CD14-positive monocyte (primary cell): ENCODE results near the gene TTC23. TPM values are rescaled to one million over a fixed set of nuclear protein-coding genes. Genes with fewer than 3 reads are reported as not detected.

Experiments used
- DNase-seq, 3 donors: peaks; one replicate each; pipeline ENCODE4 v3.0.0-alpha.2; 2011 to 2022
- H2AFZ ChIP-seq: 2 replicates; pipeline ENCODE4 v1.6.0; 2012; ENCODE audit warnings: mild to moderate bottlenecking, low read depth, low read length, inconsistent platforms; ENCODE audit not compliant: insufficient read depth, poor library complexity, severe bottlenecking
- H3K27ac ChIP-seq, 2 donors: 1 replicate in 1 of 2; 2 replicates in 1 of 2; pipeline ENCODE4 v1.5.1; 2012 to 2013; ENCODE audit warnings: low read length in 2 of 2, control low read depth in 1 of 2, inconsistent platforms in 1 of 2, low read depth in 1 of 2, mild to moderate bottlenecking in 1 of 2
- H3K27me3 ChIP-seq, 2 donors: one replicate each; pipeline versions ENCODE4 v1.6.0 to v1.6.1; 2011 to 2013; ENCODE audit warnings: low read length in 2 of 2; ENCODE audit not compliant: control insufficient read depth in 2 of 2, insufficient read depth in 2 of 2
- H3K36me3 ChIP-seq, 2 donors: replicated peaks in 1 of 2; 1 replicate in 1 of 2; 2 replicates in 1 of 2; pipeline versions ENCODE4 v1.5.1 to v1.6.1; 2012 to 2013; ENCODE audit warnings: low read length in 2 of 2, control low read depth in 1 of 2, inconsistent platforms in 1 of 2, mild to moderate bottlenecking in 1 of 2; ENCODE audit not compliant: insufficient read depth in 2 of 2, control insufficient read depth in 1 of 2
- H3K4me1 ChIP-seq, 2 donors: 1 replicate in 1 of 2; 2 replicates in 1 of 2; pipeline versions ENCODE4 v1.5.1 to v1.6.1; 2012 to 2013; ENCODE audit warnings: low read length in 2 of 2, control low read depth in 1 of 2, inconsistent platforms in 1 of 2, mild to moderate bottlenecking in 1 of 2, moderate library complexity in 1 of 2; ENCODE audit not compliant: insufficient read depth in 2 of 2, control insufficient read depth in 1 of 2
- H3K4me2 ChIP-seq: replicated peaks from 2 replicates; pipeline ENCODE3; 2012; ENCODE audit warnings: low read length, moderate library complexity, mild to moderate bottlenecking; ENCODE audit not compliant: poor library complexity, severe bottlenecking; ENCODE audit errors: extremely low read depth
- H3K4me3 ChIP-seq, 3 experiments: fragments of 200-600 bp in 1 of 3; sonication (generic) in 1 of 3; replicated peaks in 1 of 3; 1 replicate in 2 of 3; 2 replicates in 1 of 3; pipeline ENCODE4 v1.5.1; 2011 to 2013; ENCODE audit warnings: low read length in 3 of 3, mild to moderate bottlenecking in 3 of 3, control low read depth in 2 of 3, low read depth in 2 of 3, inconsistent platforms in 1 of 3, moderate library complexity in 1 of 3
- H3K79me2 ChIP-seq: 2 replicates; pipeline ENCODE4 v1.6.0; 2012; ENCODE audit warnings: mild to moderate bottlenecking, control low read depth, inconsistent platforms, low read length, moderate library complexity; ENCODE audit not compliant: insufficient read depth
- H3K9ac ChIP-seq: 2 replicates; pipeline ENCODE4 v1.6.0; 2017; ENCODE audit warnings: low read length, mild to moderate bottlenecking; ENCODE audit not compliant: insufficient read depth, poor library complexity, severe bottlenecking
- H3K9me3 ChIP-seq, 2 donors: replicated peaks in 1 of 2; 1 replicate in 1 of 2; 2 replicates in 1 of 2; pipeline versions ENCODE4 v1.5.1 to v1.6.1; 2012 to 2013; ENCODE audit warnings: low read length in 2 of 2, control low read depth in 1 of 2; ENCODE audit not compliant: control insufficient read depth in 1 of 2, insufficient read depth in 1 of 2
- H4K20me1 ChIP-seq: 2 replicates; pipeline ENCODE4 v1.6.0; 2012; ENCODE audit warnings: mild to moderate bottlenecking, low read length, control low read depth, moderate library complexity; ENCODE audit not compliant: insufficient read depth
- H3K27ac Mint-ChIP-seq, 7 donors: one replicate each; pipeline ENCODE4 v1.8.0; 2020; ENCODE audit warnings: mild to moderate bottlenecking in 7 of 7, mixed read lengths in 7 of 7, moderate library complexity in 6 of 7, inconsistent platforms in 2 of 7
- H3K27me3 Mint-ChIP-seq, 3 donors: one replicate each; pipeline ENCODE4 v1.8.0; 2021 to 2022; ENCODE audit warnings: low read depth in 3 of 3, mild to moderate bottlenecking in 3 of 3, mixed read lengths in 3 of 3, moderate library complexity in 3 of 3, inconsistent platforms in 1 of 3
- H3K36me3 Mint-ChIP-seq, 2 donors: one replicate each; pipeline ENCODE4 v1.8.0; 2020; ENCODE audit warnings: mixed read lengths in 2 of 2, inconsistent platforms in 1 of 2, mild to moderate bottlenecking in 1 of 2
- H3K4me1 Mint-ChIP-seq: one replicate; pipeline ENCODE4 v1.8.0; 2020; ENCODE audit warnings: mild to moderate bottlenecking, mixed read lengths
- H3K4me3 Mint-ChIP-seq, 2 donors: one replicate each; pipeline ENCODE4 v1.8.0; 2020; ENCODE audit warnings: mild to moderate bottlenecking in 2 of 2, mixed read lengths in 2 of 2, moderate library complexity in 1 of 2
- H3K9me3 Mint-ChIP-seq, 7 donors: one replicate each; pipeline ENCODE4 v1.8.0; 2020 to 2022; ENCODE audit warnings: mixed read lengths in 7 of 7, mild to moderate bottlenecking in 6 of 7, moderate library complexity in 6 of 7, inconsistent platforms in 2 of 7
- CTCF ChIP-seq: fragments of 200-600 bp; IDR thresholded peaks from one replicate; pipeline ENCODE4 v1.8.0; 2022; ENCODE audit warnings: antibody characterized with exemption, mild to moderate bottlenecking
- WGBS: methylation state at CpG from one replicate; pipeline ENCODE4 v1.1.5; 2013; ENCODE audit warnings: missing lambda C conversion rate; ENCODE audit not compliant: insufficient coverage; 5-methylcytosine and 5-hydroxymethylcytosine counted together
- intact Hi-C, 2 donors: fragments of 100-400 bp; cut with micrococcal nuclease; formaldehyde crosslinking; loops; one replicate each; pipeline versions ENCODE4 v1.15.0 to v1.15.1; 2023
- polyA plus RNA-seq, 3 donors: library from polyadenylated mRNA; depleted of rRNA in 1 of 3; unstranded in 2 of 3; stranded (reverse) in 1 of 3; fragments of 300-500 nt in 2 of 3; fragments of >200 nt in 1 of 3; fragmentation: Illumina TruSeq in 2 of 3; gene quantifications; 1 replicate in 2 of 3; 2 replicates in 1 of 3; pipeline ENCODE4 v1.2.3, GENCODE V29; 2012 to 2021

Gene TTC23
- polyA plus RNA-seq, 3 donors: 0.51 to 0.55 TPM; not detected in 1

- H3K4me2 ChIP-seq: no peak overlapping the region
- Mint-ChIP-seq H3K27ac (no peak overlapping the region), H3K9me3 (no peaks in the 10 kb centered on the region), H3K27me3 (peaks cover 0 to 6% (median 0%) of the 10 kb centered on the region in 3 donors), H3K36me3 (peaks cover 2 to 6% of the 10 kb centered on the region in 2 donors), H3K4me1 (peaks cover 10% of the 10 kb centered on the region), H3K4me3 (no peak overlapping the region)
- H3K9me3 ChIP-seq: no peaks in the 10 kb centered on the region
- no CpG with 5 or more reads among the region's 2 CpGs for WGBS
- no peak overlapping the region for H2AFZ ChIP-seq
- no peaks in the 10 kb centered on the region for H3K4me1 ChIP-seq
- H4K20me1 ChIP-seq: no peaks in the 10 kb centered on the region
- no peak overlapping the region for H3K27ac ChIP-seq
- peaks cover 0 to under 1% of the 10 kb centered on the region in 2 donors for H3K36me3 ChIP-seq
- intact Hi-C loops: no loop called here
- no peaks in the 10 kb centered on the region for H3K79me2 ChIP-seq
- DNase-seq: no peak
- no peak for TF ChIP-seq CTCF
- H3K9ac ChIP-seq: no peak overlapping the region
- H3K4me3 ChIP-seq: no peak overlapping the region
- no peaks in the 10 kb centered on the region for H3K27me3 ChIP-seq
Observed at GRCh38 chr15:99232740-99233139, 16.6 kb downstream of the TTC23 start.

- H3K36me3 ChIP-seq: peaks cover 0 to 5% of the 10 kb centered on the region in 2 donors
- no peaks in the 10 kb centered on the region for H3K27me3 ChIP-seq
- Mint-ChIP-seq H3K36me3 (peaks cover 5 to 6% of the 10 kb centered on the region in 2 donors), H3K4me1 (peaks cover 3% of the 10 kb centered on the region), H3K27me3 (peaks cover 0 to 3% (median 0%) of the 10 kb centered on the region in 3 donors), H3K9me3 (no peaks in the 10 kb centered on the region), H3K27ac (no peak overlapping the region), H3K4me3 (no peak overlapping the region)
- no peaks in the 10 kb centered on the region for H4K20me1 ChIP-seq
- WGBS: no CpG with 5 or more reads among the region's 4 CpGs
- no peak overlapping the region for H2AFZ ChIP-seq
- no peak overlapping the region for H3K4me3 ChIP-seq
- DNase-seq: no peak
- H3K79me2 ChIP-seq: no peaks in the 10 kb centered on the region
- H3K4me1 ChIP-seq: no peaks in the 10 kb centered on the region
- no peak overlapping the region for H3K27ac ChIP-seq
- intact Hi-C loops: no loop called here
- H3K9ac ChIP-seq: no peak overlapping the region
- no peak overlapping the region for H3K4me2 ChIP-seq
- no peak for TF ChIP-seq CTCF
- no peaks in the 10 kb centered on the region for H3K9me3 ChIP-seq
Observed at GRCh38 chr15:99230867-99231266, 18.5 kb downstream of the TTC23 start.
